Spleen (tissue), 7 donors: ENCODE data around the gene LGALS7.

Experiments used
- CTCF ChIP-seq, 11 experiments: fragments of 200-600 bp in 7 of 11; fragments of 450-650 bp in 4 of 11; sonication (generic) in 4 of 11; IDR thresholded peaks in 8 of 11; conservative IDR thresholded peaks in 3 of 11; 1 replicate in 7 of 11; 2 replicates in 4 of 11; pipeline versions ENCODE4 v1.4.0 to v1.8.0; 2016 to 2021; ENCODE audit warnings: antibody characterized with exemption in 11 of 11, inconsistent platforms in 4 of 11, mild to moderate bottlenecking in 1 of 11
- POLR2A ChIP-seq, 3 donors: fragments of 450-650 bp; IDR thresholded peaks; one replicate each; pipeline ENCODE4 v1.5.1; 2017; ENCODE audit warnings: antibody characterized with exemption in 3 of 3, mild to moderate bottlenecking in 1 of 3
- donor health status: DM: no; HTN: no; CAD: no; lungs with moderate emphysema.
- donor health status: DM: no; HTN: no; CAD: no.
- donor health status: DM: no; HTN: no; CAD: no.

- no peak for TF ChIP-seq CTCF (IDR thresholded peaks at IDR 0.05 in 8 of 11, conservative IDR thresholded peaks at IDR 0.05 in 3 of 11)
- no peak for TF ChIP-seq POLR2A (IDR thresholded peaks at IDR 0.05)
Observed at GRCh38 chr19:38726284-38726673, 47.0 kb downstream of the LGALS7 start.
